ENCODE measurements around the gene VAV3.

VAV3 gene

DNA sequence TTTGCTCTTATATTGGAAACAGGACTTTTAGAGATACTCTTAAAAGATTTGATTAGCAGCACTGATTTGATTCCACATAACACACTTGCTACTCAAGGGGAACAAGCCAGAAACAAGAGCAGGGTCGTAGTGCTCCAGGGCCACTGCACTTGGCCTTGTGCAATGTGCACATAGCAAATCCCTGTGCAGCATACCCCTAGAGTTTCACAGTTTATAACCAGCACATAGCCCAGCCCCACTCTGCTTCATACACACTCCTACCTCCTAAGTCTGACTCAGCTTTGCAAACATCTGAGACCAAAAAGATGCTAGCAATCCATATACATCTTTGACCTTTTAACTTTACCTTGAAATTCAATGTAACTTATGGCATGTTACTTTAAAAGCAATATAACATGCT is 157.6 kb downstream of the VAV3 start:
- ChIA-PET POLR2A (ENCODE audit: low non-redundant PET) (no interaction called here), CTCF (no interaction called here)
- DNase-seq (ENCODE audit: low spot score): no peak
- TF ChIP-seq, protein P1, sequence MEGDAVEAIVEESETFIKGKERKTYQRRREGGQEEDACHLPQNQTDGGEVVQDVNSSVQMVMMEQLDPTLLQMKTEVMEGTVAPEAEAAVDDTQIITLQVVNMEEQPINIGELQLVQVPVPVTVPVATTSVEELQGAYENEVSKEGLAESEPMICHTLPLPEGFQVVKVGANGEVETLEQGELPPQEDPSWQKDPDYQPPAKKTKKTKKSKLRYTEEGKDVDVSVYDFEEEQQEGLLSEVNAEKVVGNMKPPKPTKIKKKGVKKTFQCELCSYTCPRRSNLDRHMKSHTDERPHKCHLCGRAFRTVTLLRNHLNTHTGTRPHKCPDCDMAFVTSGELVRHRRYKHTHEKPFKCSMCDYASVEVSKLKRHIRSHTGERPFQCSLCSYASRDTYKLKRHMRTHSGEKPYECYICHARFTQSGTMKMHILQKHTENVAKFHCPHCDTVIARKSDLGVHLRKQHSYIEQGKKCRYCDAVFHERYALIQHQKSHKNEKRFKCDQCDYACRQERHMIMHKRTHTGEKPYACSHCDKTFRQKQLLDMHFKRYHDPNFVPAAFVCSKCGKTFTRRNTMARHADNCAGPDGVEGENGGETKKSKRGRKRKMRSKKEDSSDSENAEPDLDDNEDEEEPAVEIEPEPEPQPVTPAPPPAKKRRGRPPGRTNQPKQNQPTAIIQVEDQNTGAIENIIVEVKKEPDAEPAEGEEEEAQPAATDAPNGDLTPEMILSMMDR (conservative IDR thresholded peaks at IDR 0.05; ENCODE audit: low read depth): no peak
- no peak overlapping the region for H3K27ac ChIP-seq

DNA sequence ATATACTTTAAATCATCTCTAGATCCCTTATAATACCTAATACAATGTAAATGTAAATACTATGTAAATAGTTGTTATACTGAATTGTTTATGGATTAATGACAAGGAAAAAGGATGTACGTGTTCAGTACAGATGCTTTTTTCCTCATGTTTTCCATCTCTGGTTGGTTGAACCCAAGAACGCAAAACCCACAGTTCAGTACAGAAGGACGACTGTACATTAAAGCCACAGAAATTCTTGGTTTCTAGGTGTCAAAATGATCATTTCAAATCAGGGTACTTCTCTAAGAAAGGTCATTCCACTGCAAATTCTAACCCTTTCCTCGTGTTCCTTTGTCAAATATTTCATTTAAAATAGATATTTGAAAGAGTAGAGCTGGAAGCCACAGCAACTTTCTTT is 158.1 kb downstream of the VAV3 start:
- POLR2A ChIA-PET (ENCODE audit: low non-redundant PET): no interaction called here

DNA sequence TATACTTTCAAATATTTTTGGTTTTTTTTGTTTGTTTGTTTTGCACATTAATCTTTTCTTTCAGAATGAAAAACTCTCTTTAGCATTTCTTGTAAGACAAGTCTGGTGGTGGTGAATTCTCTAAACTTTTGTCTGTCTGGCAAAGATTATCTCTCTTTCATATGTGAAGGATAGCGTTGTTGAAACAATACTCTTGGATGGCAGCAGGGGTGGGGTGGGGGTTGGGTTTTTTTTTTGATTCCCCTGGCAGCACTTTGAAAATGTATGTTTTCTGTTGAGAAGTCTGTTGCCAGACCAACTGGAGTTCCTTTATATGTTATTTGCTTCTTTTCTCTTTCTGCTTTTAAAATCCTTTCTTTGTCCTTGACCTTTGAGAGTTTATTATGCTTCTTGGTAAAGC is 160.2 kb downstream of the VAV3 start:
- TF ChIP-seq, protein P1 (conservative IDR thresholded peaks at IDR 0.05; ENCODE audit: low read depth): no peak
- no peak for DNase-seq (ENCODE audit: low spot score)
- POLR2A ChIA-PET (ENCODE audit: low non-redundant PET): no interaction called here
- CTCF ChIA-PET: no interaction called here
- H3K27ac ChIP-seq: no peak overlapping the region

More for the DNA sequence above, 158.1 kb downstream of the VAV3 start:
- DNase-seq (ENCODE audit: low spot score): no peak
- H3K27ac ChIP-seq: no peak overlapping the region
- CTCF ChIA-PET: no interaction called here
- TF ChIP-seq, protein P1 (conservative IDR thresholded peaks at IDR 0.05; ENCODE audit: low read depth): no peak

DNA sequence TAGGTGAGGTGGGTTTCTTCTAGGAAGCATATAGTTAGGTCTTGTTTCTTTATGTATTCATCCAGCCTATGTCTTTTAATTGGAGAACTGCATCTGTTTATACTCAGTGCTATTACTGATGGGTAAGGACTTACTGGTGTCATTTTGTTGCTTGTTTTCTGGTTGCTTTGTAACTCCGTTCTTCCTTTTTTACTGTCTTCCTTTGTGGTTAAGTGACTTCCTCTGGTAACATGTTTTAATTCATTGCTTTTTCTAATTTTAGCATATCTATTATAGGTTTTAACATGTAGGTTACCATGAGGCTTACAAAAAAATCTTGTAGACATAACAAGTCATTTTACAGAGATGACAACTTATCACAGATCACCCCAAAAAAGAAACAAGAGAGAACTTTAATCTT is 160.8 kb downstream of the VAV3 start:
- no peak overlapping the region for H3K27ac ChIP-seq
- DNase-seq (ENCODE audit: low spot score): no peak
- ChIA-PET CTCF (no interaction called here), POLR2A (ENCODE audit: low non-redundant PET) (no interaction called here)
- TF ChIP-seq, protein P1 (conservative IDR thresholded peaks at IDR 0.05; ENCODE audit: low read depth): no peak

DNA sequence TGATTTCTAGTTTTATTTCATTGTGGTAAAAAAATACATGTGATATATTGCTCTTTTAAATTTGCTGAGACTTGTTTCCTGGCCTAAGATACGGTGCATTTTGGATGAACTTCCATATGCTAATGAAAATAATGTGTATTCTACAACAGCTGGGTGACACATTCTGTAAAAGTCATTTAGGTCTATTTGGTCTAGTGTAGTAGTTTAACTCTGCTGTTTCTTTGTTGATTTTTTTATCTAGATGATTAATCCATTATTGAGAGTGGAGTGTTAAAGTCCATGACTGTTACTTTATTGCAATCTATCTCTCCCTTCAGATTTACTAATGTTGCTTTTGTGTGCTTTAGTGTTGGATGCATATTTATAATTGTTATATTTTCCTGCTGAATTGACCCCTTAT is 161.4 kb downstream of the VAV3 start:
- TF ChIP-seq, protein P1 (conservative IDR thresholded peaks at IDR 0.05; ENCODE audit: low read depth): no peak
- CTCF ChIA-PET: no interaction called here
- no peak for DNase-seq (ENCODE audit: low spot score)
- POLR2A ChIA-PET (ENCODE audit: low non-redundant PET): no interaction called here
- no peak overlapping the region for H3K27ac ChIP-seq

DNA sequence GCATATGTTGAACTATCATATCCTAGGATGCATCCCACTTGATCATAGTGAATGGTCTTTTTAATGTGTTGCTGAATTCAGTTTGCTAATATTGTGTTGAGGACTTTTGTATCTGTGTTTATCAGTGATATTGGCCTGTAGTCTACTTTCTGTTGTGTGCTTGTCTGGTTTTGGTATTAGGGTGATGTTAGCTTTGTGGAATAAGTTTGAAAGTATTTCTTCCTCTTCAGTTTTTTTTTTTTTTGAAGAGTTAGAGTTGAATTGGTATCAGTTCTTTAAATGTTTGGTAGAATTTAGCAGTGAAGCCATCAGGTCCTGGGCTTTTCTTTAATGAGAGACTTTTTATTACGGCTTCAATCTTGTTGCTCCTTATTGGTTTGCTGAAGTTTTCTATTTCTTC is 162.3 kb downstream of the VAV3 start:
- ChIA-PET POLR2A (ENCODE audit: low non-redundant PET) (no interaction called here), CTCF (no interaction called here)
- TF ChIP-seq, protein P1 (conservative IDR thresholded peaks at IDR 0.05; ENCODE audit: low read depth): no peak
- no peak for DNase-seq (ENCODE audit: low spot score)
- H3K27ac ChIP-seq: no peak overlapping the region

DNA sequence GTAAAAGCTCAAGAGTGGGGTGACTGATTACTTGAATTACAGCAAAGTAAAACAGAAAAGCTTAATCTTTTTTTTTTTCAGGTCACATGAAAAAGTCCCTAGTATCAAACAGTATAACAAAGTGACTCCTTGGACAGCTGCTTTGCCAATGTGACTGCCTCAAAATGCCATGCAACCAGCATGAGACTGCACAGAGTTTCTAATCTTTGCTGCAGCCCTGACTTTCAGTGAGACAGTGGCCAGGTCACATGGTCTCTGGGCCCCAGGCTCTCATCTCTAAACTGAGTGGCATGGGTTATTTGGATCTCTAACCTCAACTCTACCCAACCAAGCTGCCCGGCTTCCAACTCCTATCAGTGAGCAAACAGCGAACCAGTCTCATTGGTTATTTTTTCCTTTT is 169.0 kb downstream of the VAV3 start:
- TF ChIP-seq, protein P1 (conservative IDR thresholded peaks at IDR 0.05; ENCODE audit: low read depth): no peak
- ChIA-PET POLR2A (ENCODE audit: low non-redundant PET) (no interaction called here), CTCF (interaction anchor here (0.6 kb wide), 1 partner anchor 397 kb away, joined by 4 read pairs; no protein-coding TSS in a partner anchor)
- H3K27ac ChIP-seq: no peak overlapping the region
- no peak for DNase-seq (ENCODE audit: low spot score)
